Stimulated activated CD4-positive, alpha-beta T cell treated with anti-CD3 and anti-CD28 coated beads, Interleukin-12 subunit alpha, Interleukin-12 subunit beta, amount 100 ng/mL, for 4 hours (primary cell): ENCODE results near the gene FHAD1.

Source experiments
- DNase-seq: peaks from one replicate; pipeline ENCODE4 v3.0.0-alpha.2; 2020

Gene FHAD1

DNA sequence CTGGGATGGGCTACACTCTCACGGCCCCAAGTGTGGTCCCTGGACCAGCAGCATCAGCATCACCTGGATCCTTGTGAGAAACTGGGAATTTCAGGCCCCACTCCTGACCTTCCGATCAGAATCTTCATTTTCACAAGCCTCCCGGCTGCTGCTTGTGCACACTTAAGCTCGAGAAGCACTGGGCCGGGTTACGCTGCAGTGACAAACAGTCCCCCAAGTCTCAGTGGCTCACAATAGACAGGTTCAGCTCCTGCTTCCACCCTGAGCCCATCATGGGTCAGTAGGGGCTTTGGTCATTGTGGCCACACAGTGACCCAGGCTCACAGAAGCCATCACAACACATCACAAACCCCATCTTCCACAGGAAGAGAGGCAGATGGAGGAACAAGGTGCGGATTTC, 63.5 kb downstream of the FHAD1 start:
- DNase-seq, result no peak

GRCh38 chr1:15311122-15311822, 64.2 kb downstream of the FHAD1 start:
- DNase-seq, result no peak

GRCh38 chr1:15311880-15312279, 64.9 kb downstream of the FHAD1 start:
- no peak for DNase-seq

DNA sequence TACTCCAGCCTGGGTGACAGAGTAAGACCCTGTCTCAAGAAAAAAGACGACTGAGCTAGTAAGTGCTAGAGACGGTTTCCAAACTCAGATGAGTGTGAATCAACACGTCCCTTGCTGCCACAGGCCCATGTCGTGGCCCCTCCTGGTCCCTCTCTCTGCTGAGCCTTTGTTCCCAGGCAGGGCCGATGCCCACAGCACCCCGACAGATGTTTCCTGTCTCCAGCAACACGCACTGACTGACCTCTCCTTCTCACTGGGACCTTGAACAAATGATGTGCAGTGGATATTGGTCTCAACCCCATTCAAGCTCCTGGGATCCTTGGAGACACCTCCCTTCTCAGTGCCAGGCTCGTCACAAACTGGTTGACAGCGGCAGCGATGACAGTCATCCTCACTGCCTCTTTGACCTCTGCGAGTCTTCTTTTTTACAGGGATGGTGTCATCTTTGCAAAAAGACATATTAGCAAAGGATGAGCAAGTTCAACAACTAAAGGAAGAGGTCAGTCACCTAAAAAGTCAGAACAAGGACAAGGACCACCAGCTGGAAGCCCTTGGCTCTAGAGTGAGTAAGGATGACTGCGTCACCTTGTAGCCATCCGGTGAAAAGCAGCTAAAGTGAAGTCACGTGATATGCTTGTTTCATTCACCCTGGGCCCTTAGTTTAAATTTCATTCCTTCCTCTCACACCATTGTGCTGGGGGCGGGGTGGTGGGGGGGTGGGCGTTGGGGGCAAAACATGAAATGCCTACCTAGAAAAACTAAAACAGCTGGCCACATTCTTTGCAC, 65.8 kb downstream of the FHAD1 start:
- no peak for DNase-seq

DNA sequence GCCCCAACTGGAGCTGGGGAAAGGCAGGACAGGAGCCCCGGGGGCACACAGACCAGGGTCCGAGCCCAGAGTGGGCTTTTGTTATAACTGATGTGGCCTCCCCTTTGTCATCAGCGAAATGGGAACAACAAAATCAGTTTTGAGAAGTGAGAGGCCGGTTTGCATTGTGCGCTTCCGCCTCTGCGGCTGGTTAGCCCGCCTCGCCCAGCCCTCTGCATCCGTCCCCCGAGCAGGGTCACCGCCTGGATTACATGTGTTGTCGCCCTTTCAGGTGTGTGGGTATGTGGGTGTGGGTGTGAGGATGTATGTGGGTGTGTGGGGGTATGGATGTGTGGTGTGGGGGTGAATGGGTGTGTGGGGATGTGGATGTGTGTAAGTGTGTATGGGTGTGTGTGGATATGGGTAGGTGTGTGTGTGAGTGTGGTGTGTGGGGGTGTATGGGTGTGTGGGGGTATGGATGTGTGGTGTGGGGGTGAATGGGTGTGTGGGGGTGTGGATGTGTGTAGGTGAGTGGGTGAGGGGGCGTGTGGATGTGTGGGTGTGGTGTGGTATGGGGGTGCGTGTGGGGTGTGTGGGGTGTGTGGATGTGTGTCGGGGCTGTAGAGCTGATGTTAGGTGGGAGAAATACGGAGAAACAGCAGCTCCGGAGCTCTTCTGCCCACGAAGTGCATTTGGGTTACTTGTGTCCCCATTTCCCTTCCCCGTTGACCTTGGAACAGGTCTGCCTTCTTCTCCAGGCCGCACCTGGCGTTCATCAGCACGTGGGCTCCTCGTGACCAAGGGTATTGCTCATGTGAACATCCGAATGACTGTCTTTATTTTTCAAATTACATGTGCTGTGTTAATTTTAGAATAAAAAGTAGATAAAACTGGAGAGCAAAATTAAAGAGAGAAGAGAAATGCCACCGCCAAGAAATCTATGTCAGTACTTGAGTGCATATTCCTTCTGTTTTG, 67.6 kb downstream of the FHAD1 start:
- no peak for DNase-seq

DNA sequence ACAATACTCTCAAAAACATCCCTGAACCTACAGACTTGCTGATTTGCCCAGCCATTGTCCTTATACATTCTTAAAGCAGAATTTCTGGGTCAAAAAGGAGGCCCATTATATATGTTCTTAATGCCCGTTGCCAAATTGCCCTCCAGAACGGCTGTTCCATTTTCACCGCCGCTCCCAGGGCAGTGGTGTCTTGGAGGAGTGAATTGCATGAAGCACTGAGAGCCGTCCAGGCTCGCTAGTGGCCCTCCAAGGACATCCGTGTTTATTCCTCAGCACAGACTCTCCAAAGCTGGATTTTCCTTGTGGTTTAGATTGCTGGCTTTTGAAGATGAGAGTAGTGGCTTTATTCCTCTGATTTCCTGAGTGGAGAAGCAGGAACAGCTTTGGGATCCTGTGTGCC, 68.8 kb downstream of the FHAD1 start:
- no peak for DNase-seq

DNA sequence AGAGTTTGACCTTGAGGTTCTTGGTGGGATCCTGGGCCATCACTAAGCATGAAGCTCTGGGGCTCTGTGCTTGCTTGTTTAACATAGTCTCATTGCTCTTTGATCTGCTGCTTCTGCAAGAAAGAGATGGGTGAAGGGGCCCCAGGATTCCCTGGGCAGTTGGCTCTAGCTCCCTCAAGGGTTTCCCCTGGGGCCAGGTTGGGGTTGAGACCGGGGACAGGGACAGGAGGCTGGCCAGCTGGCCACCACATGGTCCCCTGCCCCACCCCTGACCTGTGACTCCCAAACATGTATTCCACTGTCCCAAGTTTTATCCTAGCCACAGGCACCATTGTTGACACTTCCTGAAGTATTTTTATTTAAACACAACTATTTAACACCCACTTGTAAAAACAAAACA, 69.5 kb downstream of the FHAD1 start:
- DNase-seq, result no peak

- no peak for DNase-seq
These were observed 73.2 kb downstream of the FHAD1 start for GRCh38 chr1:15320267-15320666.

- no peak for DNase-seq
These were observed 74.6 kb downstream of the FHAD1 start for GRCh38 chr1:15321601-15322000.

- no peak for DNase-seq
These were observed 75.8 kb downstream of the FHAD1 start for GRCh38 chr1:15322648-15323350.

- peak; percentile 62 for DNase-seq
These were observed 76.4 kb downstream of the FHAD1 start for GRCh38 chr1:15323351-15323988.

DNA sequence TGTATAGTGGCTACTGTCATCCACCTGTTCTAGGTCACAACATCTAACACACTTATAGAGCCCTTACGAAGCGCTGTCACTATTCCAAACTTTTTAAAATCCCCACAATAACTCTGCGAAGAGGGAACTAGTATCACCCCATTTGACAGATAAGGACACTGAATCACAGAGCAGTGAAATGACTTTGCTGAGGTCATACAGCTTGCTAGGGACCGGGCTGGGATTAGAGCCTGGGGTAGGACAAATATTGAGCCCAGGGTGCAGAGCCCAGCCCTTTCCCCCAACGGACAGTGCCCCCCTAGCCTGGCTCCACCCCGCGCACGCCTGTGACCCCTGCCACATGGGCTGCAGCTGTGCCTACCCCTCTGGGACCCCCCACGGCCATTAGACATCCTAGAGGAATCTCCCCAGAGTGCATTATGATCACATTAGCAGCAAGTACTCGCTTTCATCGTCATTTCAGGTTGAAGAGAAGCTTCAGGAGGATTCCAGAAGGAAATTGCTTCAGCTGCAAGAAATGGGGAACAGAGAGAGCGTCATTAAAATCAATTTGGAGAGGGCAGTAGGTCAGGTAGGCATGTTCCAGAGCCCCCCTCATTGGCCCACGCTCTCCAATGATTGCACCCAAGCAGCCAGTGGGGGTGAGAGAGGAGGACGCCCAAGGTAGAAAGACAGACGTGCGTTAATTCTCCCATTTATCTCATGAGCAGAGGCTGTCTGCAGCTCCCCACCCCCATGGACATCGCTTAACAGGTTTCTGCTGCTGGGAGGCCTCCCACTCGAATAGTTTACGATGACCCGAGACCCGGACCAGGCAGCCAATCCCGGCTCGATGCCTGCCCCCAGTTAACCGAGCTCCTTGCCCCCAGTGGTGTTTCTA, 77.2 kb downstream of the FHAD1 start:
- DNase-seq, result no peak

- DNase-seq, result no peak
These were observed 77.9 kb downstream of the FHAD1 start for GRCh38 chr1:15324869-15325335.

DNA sequence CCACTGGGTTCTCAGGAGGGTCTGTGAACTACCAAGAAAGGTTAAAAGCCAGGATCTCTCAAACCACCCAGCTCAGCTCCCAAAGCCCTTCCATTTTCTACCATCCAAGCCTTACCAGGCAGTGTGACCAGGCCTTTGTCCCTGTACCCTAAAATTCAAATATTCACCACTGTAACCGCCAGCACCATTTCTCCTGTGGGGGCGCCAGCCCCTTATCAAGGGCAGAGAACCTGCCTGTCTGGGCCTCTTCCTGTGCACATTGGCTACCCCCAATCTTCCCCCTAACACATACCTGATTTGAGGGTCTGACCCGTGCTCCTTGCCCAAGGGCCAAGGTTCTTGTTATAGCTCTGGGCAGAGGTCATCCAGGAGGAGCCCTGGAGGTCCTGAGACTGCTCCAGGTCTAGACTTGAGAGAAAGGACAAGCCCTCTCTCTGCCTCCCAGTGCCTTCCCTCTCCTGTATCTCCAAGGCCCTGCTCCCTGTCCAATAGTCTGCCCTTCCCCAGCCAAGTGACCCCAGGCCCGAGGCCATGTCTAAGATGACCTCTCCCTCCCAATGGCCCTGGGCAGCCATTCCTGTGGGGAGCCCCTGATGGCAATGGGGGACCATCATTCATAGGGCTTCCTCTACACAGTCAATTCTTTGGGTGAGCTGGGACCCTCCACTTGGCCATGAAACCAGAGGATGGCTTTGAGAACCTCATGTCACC, 78.5 kb downstream of the FHAD1 start:
- no peak for DNase-seq

DNA sequence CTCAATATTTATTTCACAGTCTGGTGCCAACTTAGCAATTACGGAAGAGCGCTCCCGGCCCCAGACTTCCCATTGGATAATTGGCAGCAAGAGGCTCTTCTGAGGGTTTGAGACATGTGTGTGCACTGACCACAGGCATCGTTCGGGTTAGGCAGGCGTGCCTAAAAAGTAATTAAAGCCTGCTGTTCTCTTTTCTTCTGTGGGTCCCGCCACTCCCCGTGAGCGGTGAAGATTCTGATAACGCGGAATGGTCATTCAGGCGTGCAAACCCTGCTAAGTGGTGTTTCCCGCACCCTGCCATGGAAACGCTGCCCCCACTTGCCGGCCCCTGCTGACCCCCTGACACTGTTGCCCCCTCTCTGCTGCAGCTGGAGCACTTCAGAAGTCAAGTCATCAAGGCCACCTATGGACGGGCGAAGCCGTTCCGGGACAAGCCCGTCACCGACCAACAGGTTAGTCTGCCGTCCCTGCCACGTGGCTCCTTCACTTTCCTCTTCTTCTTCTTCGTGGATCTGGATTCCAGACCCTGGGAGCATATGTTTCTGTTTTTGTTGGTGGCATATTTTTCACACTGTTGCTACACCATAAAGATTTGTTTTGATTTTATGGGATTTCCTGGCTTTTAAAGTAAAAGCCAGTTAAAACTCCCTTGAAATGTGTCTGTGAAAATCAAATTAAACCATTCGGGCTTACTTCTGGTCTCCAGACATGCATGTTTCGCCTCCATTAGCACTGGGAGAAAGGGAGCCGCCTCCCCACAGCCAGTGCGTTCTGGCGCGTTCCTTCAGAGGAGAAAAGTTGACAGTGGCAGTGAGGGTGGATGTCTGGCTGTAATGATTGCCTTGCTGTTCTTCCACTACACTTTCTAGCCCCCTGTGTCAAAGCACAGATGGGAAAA, 79.9 kb downstream of the FHAD1 start:
- DNase-seq, result no peak

DNA sequence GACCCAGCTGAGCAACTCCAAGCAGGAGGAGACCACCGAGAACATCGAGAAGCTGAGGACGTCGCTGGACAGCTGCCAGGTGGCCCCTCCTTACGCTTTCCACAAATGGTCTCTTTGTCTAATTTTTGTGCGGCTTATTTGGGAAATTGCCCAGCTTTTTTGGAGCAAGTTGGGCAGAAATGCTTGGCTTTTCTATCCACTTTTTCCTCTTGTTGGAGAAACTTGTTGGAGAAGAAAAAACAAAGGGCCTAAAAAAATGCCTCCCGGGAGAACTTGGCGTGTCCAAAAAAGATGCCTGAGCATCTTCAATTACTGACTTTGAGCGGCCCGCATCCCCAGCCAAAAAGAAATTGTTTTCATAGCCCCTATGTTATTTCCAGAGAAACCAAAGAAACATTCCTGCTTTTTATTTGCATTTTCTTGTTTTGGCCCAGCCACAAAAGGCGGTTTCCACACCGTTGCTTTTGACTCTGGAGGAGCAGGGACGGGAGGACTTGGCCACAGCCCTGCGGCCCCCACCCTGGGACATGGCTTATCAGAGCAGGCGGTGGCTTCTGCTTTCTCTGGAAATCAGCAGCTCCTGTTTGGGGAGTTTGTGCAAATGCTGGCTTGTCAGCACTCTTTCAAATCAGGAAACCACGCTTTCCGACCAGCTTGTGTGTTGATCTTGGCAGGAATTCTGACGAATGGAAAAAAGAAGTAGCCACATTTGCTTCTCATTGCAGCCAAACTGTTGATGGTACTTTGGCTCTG, 81.5 kb downstream of the FHAD1 start:
- no peak for DNase-seq

GRCh38 chr1:15329104-15329820, 82.2 kb downstream of the FHAD1 start:
- no peak for DNase-seq

- no peak for DNase-seq
These were observed 83.0 kb downstream of the FHAD1 start for GRCh38 chr1:15330028-15330427.
